ENCODE results near the gene SLC7A14.

GRCh38 chr3:170631755-170632488 lies 46.0 kb upstream of the SLC7A14 start:
- TF ChIP-seq CTCF (IDR thresholded peaks at IDR 0.05) (no peak), POLR2A (IDR thresholded peaks at IDR 0.05) (no peak)

Measured in tibial nerve (tissue), 3 donors.